ENCODE results near the gene CHCHD3. TPM values are rescaled to one million over a fixed set of nuclear protein-coding genes. Genes with fewer than 3 reads are reported as not detected.

CHCHD3 gene
- total RNA-seq, 1 experiment from 2014 or later: 114 TPM

DNA sequence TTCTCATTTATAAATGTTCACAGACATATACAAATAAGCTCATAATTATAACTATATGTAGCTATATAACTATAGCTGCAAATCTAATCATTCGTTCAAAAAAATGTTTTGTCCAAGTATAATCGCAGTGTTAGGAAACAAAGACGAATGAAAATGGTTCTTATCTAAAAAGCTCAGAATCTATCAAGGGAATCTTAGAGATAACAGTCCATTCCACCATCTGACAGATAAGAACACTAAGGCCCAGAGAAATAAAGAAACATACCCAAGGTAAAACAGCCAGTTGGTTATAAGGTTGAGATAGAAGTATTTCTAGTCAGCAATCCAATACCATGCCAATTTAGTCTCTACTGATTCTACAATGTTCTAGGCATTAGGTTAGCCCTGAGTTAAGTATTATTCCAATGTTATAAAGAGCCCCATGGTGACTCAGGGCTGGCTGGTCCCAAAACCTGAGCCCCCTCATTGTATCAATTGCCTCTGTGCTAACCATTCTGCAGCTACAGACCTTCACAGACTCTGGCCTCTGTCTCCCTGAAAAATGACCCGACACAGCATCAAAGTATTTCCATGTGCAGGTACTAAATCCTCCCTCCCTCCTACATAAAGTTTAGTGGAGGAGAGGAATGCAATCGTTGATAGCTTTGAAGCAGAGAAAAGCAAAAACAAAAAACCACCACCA is 30.0 kb downstream of the CHCHD3 start (continued):
- no peak for TF ChIP-seq ATF2 (CRISPR knock-in tag; IDR thresholded peaks at IDR 0.05; ENCODE audit: borderline replicate concordance, low read depth)

DNA sequence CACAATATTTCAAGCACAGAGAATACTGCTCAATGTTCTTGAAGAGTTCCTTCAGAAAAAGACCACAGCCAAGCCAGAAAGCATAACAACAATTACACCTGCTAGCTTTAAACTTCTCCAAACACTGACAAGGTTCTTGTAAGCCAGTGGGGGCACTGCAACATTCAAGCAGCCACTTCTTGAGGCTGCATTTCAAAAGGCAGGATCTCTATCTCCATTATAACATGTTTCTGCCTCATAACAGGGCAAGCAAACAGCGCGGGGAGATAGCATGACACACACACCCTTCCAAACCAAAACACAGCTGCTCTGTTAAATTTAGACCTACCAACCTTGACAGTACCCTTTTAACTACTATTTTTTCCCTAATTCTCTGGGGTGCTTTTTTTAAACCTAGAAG is 30.8 kb downstream of the CHCHD3 start:
- Mint-ChIP-seq H3K27me3 (ENCODE audit: low read depth) (no peaks in the 10 kb centered on the region), H3K27ac (no peak overlapping the region), H3K36me3 (peaks cover 8% of the 10 kb centered on the region), H3K9me3 (no peaks in the 10 kb centered on the region), H3K4me3 (no peak overlapping the region), H3K4me1 (peaks cover 55% of the 10 kb centered on the region)
- ChIA-PET POLR2A (no interaction called here), CTCF (interaction anchor here (0.6 to 1.8 kb wide), 11 partner anchors 9 to 383 kb away, joined by 3 to 6 read pairs (median 3); partner anchors contain the start of gene CHCHD3)
- TF ChIP-seq GTF2I (CRISPR knock-in tag; conservative IDR thresholded peaks at IDR 0.05) (no peak), ZNF396 (CRISPR knock-in tag; IDR thresholded peaks at IDR 0.05; ENCODE audit: borderline replicate concordance) (no peak), MXD4 (CRISPR knock-in tag; IDR thresholded peaks at IDR 0.05; ENCODE audit: borderline replicate concordance) (no peak), USF1 (CRISPR knock-in tag; IDR thresholded peaks at IDR 0.05) (no peak), ATF1 (CRISPR knock-in tag; IDR thresholded peaks at IDR 0.05) (no peak), ZNF121 (CRISPR knock-in tag; IDR thresholded peaks at IDR 0.05) (no peak), TEAD1 (CRISPR knock-in tag; IDR thresholded peaks at IDR 0.05) (no peak), EMX1 (CRISPR knock-in tag; IDR thresholded peaks at IDR 0.05) (no peak), ZNF671 (CRISPR knock-in tag; IDR thresholded peaks at IDR 0.05) (no peak), TP53 (CRISPR knock-in tag; IDR thresholded peaks at IDR 0.05) (no peak), ZNF416 (CRISPR knock-in tag; IDR thresholded peaks at IDR 0.05) (no peak), ZNF219 (CRISPR knock-in tag; IDR thresholded peaks at IDR 0.05; ENCODE audit: borderline replicate concordance) (no peak), ZNF317 (CRISPR knock-in tag; IDR thresholded peaks at IDR 0.05; ENCODE audit: borderline replicate concordance, low read depth) (no peak)
- DNase-seq (ENCODE audit: low spot score) (no peak), ATAC-seq (peak; percentile 72)

DNA sequence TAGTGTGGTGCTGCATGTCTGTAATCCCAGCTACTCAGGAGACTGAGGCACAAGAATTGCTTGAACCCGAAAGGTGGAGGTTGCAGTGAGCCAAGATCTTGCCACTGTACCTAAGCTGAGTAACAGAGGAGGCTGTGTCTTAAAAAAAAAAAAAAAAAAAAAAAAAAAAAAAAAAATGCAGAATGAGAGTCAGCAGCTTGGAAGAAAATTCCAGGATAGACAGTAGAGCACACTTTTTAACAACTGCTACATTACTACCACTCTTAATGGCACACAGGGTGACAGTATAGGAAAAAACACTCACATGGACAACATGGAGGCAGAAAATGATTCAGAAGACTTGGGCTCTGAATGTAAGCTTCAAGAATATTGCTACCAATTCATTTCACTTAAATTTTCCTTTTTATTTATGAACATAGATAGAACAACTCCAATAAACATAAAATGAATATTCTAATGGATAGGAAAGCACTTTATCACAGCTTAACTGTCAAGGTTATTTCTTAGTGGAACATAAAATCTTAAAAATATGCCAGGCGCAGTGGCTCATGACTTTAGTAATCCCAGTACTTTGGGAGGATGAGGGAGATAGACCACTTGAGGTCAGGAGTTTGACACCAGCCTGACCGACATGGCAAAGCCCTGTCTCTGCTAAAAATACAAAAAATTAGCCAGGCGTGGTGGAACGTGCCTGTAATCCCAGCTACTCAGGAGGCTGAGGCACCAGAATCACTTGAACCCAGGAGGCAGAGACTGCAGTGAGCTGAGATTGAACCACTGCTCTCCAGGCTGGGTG is 31.5 kb downstream of the CHCHD3 start:
- Mint-ChIP-seq H3K27ac (no peak overlapping the region), H3K9me3 (no peaks in the 10 kb centered on the region), H3K4me1 (peaks cover 59% of the 10 kb centered on the region), H3K4me3 (no peak overlapping the region), H3K36me3 (peaks cover 8% of the 10 kb centered on the region), H3K27me3 (ENCODE audit: low read depth) (no peaks in the 10 kb centered on the region)
- no peak for ATAC-seq
- ChIA-PET POLR2A (no interaction called here), CTCF (interaction anchor here (0.6 to 1.8 kb wide), 13 partner anchors 9 to 384 kb away, joined by 3 to 6 read pairs (median 4); partner anchors contain the start of gene CHCHD3)
- DNase-seq (ENCODE audit: low spot score): no peak
- TF ChIP-seq ZNF121 (CRISPR knock-in tag; IDR thresholded peaks at IDR 0.05): no peak
- no peak for TF ChIP-seq TP53 (CRISPR knock-in tag; IDR thresholded peaks at IDR 0.05)
- TF ChIP-seq TEAD4 (CRISPR knock-in tag; IDR thresholded peaks at IDR 0.05): no peak
- no peak for TF ChIP-seq CTCF (IDR thresholded peaks at IDR 0.05)
- TF ChIP-seq, protein P1, sequence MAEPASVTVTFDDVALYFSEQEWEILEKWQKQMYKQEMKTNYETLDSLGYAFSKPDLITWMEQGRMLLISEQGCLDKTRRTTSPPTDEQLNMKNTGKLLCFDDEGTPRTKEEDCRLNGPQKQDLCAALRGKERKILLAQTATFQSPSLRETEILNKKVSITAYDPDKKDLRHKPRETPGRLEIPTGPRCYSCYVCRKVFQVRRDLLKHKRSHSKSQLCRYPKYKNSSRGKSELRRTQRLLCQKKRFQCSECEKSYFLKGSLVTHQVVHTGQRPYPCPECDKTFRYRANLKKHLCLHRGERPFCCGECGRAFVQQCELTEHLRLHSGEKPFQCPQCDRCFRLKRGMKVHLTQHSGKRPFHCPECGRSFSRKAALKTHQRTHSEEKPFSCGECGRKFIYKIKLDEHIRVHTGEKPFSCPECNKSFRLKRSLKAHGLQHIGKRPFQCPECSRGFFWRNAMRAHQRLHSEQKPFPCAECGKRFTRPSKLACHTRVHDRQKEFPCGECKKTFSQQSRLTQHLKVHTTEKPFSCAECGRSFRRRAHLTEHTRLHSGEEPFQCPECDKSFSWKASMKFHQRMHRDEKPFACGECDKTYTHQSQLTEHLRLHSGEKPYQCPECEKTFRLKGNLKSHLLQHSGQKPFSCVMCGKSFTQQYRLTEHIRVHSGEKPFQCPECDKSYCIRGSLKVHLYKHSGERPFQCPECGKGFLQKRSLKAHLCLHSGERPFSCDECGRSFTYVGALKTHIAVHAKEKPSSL (CRISPR knock-in tag; conservative IDR thresholded peaks at IDR 0.05): no peak
- TF ChIP-seq MXD4 (CRISPR knock-in tag; IDR thresholded peaks at IDR 0.05; ENCODE audit: borderline replicate concordance): no peak
- no peak for TF ChIP-seq CREB1 (CRISPR knock-in tag; IDR thresholded peaks at IDR 0.05)
- TF ChIP-seq GTF2I (CRISPR knock-in tag; conservative IDR thresholded peaks at IDR 0.05): no peak
- TF ChIP-seq ATF3 (CRISPR knock-in tag; conservative IDR thresholded peaks at IDR 0.05): no peak
- no peak for TF ChIP-seq FOXK1 (CRISPR knock-in tag; IDR thresholded peaks at IDR 0.05)
- no peak for TF ChIP-seq FOXP1 (CRISPR knock-in tag; IDR thresholded peaks at IDR 0.05; ENCODE audit: borderline replicate concordance)

All from WTC11 (cell line).